Raji (cell line): ENCODE measurements around the gene PREX1.

Experiments
- POLR2A ChIP-seq: IDR thresholded peaks from 2 replicates; pipeline ENCODE4 v1.6.1; 2011; ENCODE audit warnings: low read depth, low read length, control low read depth; ENCODE audit not compliant: insufficient read depth

Gene PREX1

DNA sequence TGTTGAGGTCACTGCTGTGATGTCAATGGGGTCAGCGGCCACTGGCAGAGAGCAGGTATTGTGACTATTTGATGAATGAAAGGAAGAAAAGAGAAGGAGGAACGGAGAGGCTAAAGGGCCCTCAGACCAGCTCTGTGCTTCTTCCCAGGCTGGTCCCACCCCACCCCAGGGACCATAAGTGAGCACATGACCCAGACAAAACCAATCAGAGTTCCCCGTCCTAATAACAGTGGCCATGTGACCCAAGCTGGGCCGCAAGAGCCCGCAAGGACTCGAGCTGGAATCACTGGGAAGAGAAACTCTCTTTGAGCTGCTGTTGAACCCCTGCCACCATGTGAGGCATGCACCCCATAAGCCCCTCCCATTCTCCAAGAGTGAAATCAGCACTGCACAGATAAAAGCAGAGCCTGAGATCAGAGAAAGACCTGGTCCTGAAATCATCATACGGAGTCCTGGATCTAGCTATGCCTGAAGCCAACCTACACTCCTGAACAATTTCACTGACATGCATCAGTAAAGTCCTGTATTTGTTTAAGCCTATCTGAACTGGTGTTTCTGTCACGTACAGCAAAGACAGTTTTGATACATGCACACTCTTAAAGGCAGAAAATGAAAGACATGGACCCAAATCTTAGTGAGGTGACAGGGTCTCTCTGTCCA is 90.2 kb downstream of the PREX1 start:
- no peak for TF ChIP-seq POLR2A

DNA sequence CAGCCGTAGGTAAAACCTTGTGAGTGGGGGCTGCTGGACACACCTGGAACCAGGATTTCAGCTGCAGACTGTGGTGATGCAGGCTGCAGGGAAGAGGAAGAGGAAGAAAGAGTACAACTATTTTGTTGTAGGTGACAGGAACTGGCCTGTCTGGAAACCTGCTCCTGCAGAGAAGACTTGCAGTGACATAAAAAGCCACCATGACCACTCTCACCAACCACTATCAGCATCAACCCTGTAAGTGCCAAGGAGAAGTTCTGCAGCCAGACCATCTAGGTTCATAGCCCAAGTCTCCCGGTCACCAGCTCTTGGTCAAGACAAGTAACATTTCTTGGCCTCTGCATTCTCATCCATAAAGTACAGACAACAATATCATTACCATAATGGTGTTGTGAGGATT is 91.2 kb downstream of the PREX1 start:
- no peak for TF ChIP-seq POLR2A

- no peak for TF ChIP-seq POLR2A
These were observed 91.6 kb downstream of the PREX1 start for GRCh38 chr20:48736231-48736630.

- no peak for TF ChIP-seq POLR2A
These were observed 92.7 kb downstream of the PREX1 start for GRCh38 chr20:48735112-48735511.

DNA sequence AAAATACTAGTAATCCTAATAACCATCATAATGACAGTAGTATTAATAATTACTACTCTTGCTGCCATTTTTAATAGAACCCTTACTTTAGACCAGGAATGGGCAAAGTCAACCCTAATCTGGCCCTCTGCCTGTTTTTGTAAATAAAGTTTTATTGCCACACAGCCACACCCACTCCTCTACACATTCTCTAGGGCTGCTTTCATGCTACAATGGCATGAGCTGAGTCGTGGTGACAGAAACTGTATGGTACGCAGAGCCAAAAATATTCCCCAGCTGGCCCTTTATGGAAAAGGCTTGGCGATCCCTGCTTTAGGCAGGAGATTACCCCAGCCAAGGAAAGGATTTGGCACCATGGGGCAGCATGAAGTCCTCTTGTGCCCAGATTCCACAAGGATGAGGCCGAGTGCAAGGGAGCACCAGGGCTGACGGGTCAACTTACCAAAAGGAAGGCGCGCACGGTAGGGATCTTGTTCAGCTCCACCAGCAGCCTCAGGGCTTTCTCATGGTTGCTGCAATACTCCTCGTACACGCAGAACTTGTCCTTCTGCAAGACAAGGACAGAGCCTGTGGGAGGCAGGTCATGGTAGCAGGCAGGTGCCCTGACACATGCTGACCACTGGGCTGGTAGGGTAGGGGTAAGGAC is 93.6 kb downstream of the PREX1 start:
- TF ChIP-seq POLR2A, result no peak

DNA sequence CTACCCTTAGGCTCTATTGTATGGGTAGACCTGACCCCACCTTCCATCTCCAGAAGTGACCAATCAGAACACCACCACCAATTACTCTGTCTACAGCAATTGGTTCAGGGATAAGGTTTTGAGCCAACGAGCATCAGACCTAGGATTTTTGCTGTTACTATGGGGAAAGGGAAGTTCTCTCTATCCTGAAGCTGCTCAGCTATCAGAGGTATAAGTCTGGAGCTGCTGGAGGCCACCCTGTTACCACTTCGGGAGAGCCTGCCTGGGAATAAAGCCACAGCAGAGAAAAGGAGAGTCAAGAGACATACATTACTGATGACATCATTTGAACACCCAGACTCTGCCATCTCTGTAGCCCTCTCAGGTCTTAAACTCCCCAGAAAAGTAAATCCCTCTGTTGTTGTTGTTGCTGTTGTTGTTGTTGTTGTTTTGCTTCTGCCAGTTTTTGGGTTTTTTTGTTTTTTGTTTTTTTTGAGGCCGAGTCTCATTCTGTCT is 94.5 kb downstream of the PREX1 start:
- TF ChIP-seq POLR2A, result no peak

DNA sequence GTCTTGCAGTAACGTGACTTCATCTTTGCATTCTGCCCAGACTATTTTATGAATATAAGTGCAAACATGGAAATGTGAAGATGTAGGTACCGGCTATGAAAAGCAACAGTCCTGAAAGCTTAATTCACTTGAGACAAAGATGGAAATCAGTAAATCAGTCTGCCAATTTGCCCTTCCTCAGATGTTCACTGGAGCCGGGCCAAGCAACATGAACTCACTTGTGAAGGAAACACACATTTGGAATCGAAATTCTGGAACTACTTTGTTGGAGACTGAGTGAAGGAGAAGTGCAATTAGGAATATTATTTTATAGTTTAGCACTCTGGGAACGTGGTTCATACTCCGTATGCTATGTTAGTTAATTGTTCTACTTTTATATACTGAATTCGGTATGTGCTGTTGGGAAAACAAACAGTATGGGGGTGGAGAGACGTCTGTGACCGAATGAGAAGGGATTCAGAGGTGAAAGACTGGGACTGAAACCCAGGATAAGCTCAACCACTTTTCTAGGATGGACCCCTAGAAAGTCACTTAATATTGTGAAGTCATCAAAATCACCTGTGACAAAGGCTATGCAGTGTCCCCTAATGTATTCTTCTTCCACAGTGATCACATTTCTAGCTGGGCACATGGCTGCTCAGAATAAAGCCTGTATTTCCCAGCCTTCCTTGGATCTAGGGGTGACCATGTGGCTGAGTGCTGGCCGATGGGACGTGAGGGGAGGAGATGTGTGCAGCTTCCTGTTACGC is 95.5 kb downstream of the PREX1 start:
- TF ChIP-seq POLR2A, result no peak

DNA sequence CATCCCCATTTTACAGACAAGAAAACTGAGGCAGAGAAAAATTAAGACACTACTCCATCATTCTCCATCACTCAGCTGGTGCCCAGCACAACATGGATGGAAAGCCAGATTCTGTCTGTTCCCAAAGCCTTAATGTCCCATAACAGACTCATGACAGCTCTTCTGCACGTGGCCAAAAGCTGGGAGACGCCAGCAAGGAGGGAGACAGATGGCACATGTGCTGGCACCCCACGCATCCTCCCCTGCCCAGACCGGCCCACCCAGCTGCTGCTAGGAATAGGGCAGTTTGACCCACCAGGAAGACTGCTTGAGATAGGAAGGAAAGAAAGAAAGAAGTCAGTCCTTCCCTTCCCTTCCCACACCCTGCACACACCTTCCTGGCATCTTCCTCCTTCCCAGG is 96.3 kb downstream of the PREX1 start:
- no peak for TF ChIP-seq POLR2A

DNA sequence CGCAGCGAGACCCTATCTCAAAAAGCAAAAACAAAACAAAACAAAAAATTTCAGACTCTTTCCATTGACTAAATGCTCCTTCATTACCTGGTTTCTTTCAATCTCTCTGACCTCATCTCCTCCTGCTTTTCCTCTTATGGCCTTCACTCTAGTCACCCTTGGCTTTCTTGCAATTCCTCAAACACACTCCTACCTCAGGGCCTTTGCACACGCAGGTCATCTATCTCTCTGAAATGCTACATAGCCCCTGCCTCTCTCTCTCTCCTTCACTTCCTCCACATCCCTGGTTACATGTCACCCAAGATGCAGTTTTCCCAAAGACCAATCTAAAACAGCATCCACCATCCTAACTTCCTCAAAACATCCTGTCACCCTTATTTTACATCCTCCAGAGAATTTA is 96.8 kb downstream of the PREX1 start:
- TF ChIP-seq POLR2A, result no peak

GRCh38 chr20:48729538-48729937 is 98.3 kb downstream of the PREX1 start:
- no peak for TF ChIP-seq POLR2A

- no peak for TF ChIP-seq POLR2A
These were observed 99.6 kb downstream of the PREX1 start for GRCh38 chr20:48728042-48728825.

DNA sequence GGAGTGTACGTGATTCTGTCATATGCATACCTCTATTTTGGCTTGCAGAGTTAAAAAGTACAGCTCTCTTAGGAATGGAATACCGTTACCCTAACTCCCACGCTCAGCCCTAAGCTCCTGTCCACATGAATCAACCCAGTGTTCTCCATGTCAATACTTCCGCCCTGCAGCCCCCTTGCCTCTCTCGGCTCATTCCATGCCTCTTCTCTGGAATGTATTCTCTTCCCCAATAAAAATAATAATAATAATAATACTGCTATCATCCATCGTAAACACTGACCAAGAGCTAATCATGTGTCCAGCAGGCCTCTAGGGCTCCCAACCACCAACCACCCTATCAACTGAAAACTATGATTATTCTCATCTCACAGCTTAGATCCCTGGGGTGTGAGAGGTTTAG is 100.6 kb downstream of the PREX1 start:
- no peak for TF ChIP-seq POLR2A

DNA sequence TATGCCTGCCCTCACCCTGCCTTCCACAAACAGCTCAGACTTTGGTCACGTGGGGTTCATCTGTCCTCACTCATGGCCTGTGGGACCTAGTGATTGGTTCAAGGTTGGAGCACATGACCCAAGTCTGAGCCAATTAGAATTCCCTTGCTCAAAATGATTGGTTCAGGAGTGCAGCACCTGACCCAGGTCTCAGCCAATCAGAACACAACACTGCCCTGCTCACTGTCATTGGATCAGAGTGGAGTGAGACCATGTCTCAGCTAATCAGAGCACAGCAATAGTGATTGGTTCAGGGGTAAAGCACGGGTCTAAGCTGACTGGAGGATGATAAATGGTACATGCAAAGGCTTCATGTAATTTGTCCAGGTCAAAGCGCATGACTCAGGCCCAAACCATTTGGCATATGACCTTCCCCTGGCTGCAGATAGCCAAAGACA is 102.2 kb downstream of the PREX1 start:
- TF ChIP-seq POLR2A, result no peak

DNA sequence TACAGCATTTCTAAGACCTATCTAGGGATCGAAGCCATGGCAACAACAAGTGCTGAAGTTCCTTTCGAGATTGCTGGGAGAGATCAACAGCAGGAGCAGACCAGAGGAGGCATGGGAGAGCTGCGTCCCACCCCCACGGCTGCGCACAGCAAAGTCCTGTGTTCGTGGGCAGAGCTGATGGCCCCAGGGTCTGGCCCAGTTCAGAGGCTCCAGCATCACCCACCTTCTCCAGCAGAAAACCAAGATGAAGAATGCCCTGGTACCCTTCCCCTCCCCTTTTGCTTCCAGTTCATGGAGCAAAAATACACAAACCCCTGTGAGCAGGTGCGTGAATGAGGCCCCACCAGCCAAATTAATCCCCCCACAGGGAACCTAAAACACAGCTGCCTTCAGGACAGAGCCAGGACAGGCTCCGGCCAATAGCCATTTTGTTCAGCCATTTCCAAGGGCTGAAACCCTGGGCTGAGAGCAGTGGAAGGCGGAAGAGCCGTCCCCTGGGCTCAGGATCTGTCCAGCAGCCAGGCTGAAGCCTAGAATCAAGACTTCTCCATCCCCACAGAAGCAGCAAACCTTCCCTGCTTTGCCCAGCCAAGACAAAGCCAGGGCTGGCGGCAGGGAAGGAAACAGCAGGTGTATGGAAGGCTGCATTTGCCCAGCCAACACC is 102.8 kb downstream of the PREX1 start:
- TF ChIP-seq POLR2A, result no peak

- no peak for TF ChIP-seq POLR2A
These were observed 103.4 kb downstream of the PREX1 start for GRCh38 chr20:48724382-48724781.
